HepG2 (cell line): Measurements from ENCODE around the gene AUTS2. TPM values are rescaled to one million over a fixed set of nuclear protein-coding genes. Genes with fewer than 3 reads are reported as not detected.

Experiments used
- ATAC-seq: fragments of 200-7000 bp; cut with Tn5 transposase; 3 replicates; pipeline ENCODE4 v1.9.1; 2020; ENCODE audit warnings: mild to moderate bottlenecking, moderate library complexity
- BruUV-seq: library from RNA; stranded (reverse); fragments of 400-500 nt; replicated peaks from 2 replicates; lab custom pipeline; 2021; lab: Mats Ljungman, UMichigan
- CTCF ChIA-PET: fragments of 300-600 bp; formaldehyde crosslinking; extraction: SDS; loops from one replicate; lab custom pipeline; 2021; ENCODE audit warnings: low total read pairs, inconsistent platforms, low intra/inter-chr PET ratio; lab: Yijun Ruan, JAX
- POLR2A ChIA-PET: fragments of 350-600 bp; sonication (Branson Sonifier 250); formaldehyde crosslinking; loops from one replicate; lab custom pipeline; 2020; ENCODE audit warnings: antibody characterized with exemption, inconsistent platforms; lab: Yijun Ruan, JAX
- DNase-seq: peaks from one replicate; pipeline ENCODE4 v3.0.0-alpha.2; 2015; ENCODE audit warnings: low spot score
- FAIRE-seq: peaks from 3 replicates; lab custom pipeline; 2011; peaks lifted over from hg19 to GRCh38; lab: Jason Lieb, UNC
- H2AFZ ChIP-seq: one replicate; pipeline ENCODE4 v1.6.1; 2011; ENCODE audit warnings: low read length, inconsistent platforms
- H3K27ac ChIP-seq: fragments of 300-600 bp; 3 replicates; pipeline ENCODE4 v1.8.0; 2011; ENCODE audit warnings: mixed run types, mild to moderate bottlenecking, mixed read lengths, low read length, inconsistent platforms; ENCODE audit not compliant: insufficient read depth; ENCODE audit errors: extremely low read length
- H3K27me3 ChIP-seq, 2 experiments: fragments of 200-600 bp in 1 of 2; 2 replicates in 1 of 2; 3 replicates in 1 of 2; pipeline versions ENCODE4 v1.6.0 to v1.8.0; 2011; ENCODE audit warnings: low read length in 2 of 2, mild to moderate bottlenecking in 2 of 2, moderate library complexity in 2 of 2, inconsistent platforms in 1 of 2; ENCODE audit not compliant: insufficient read depth in 2 of 2, control insufficient read depth in 1 of 2
- H3K36me3 ChIP-seq, 2 experiments: fragments of 200-600 bp in 1 of 2; replicated peaks in 1 of 2; 2 replicates in 1 of 2; 3 replicates in 1 of 2; pipeline versions ENCODE4 v1.5.1 to v1.8.0; 2011; ENCODE audit warnings: low read length in 2 of 2, inconsistent platforms in 1 of 2; ENCODE audit not compliant: insufficient read depth in 2 of 2, control insufficient read depth in 1 of 2
- H3K4me1 ChIP-seq: 2 replicates; pipeline ENCODE4 v1.5.1; 2012; ENCODE audit warnings: low read length, inconsistent platforms; ENCODE audit not compliant: insufficient read depth
- H3K4me2 ChIP-seq: 2 replicates; pipeline ENCODE4 v1.6.0; 2011; ENCODE audit warnings: low read depth, low read length, inconsistent platforms
- H3K4me3 ChIP-seq, 3 experiments: fragments of 200-600 bp in 1 of 3; sonication (generic), shearing (Covaris generic) in 1 of 3; replicated peaks in 1 of 3; 2 replicates each; pipeline ENCODE4 v1.5.1; 2011 to 2016; ENCODE audit warnings: low read length in 3 of 3, inconsistent platforms in 2 of 3, low read depth in 2 of 3, mild to moderate bottlenecking in 2 of 3, control low read depth in 1 of 3, mixed read lengths in 1 of 3; ENCODE audit not compliant: insufficient read depth in 1 of 3
- H3K79me2 ChIP-seq: one replicate; pipeline ENCODE4 v1.6.1; 2011; ENCODE audit warnings: low read length, inconsistent platforms; ENCODE audit not compliant: insufficient read depth
- H3K9ac ChIP-seq: 2 replicates; pipeline ENCODE4 v1.6.0; 2011; ENCODE audit warnings: mild to moderate bottlenecking, low read depth, low read length, inconsistent platforms; ENCODE audit not compliant: insufficient read depth
- H3K9me3 ChIP-seq: 2 replicates; pipeline ENCODE4 v1.5.1; 2012; ENCODE audit warnings: mild to moderate bottlenecking, low read length
- H4K20me1 ChIP-seq: 2 replicates; pipeline ENCODE4 v1.6.0; 2011; ENCODE audit warnings: inconsistent platforms, mild to moderate bottlenecking, low read length, moderate library complexity; ENCODE audit not compliant: insufficient read depth
- FOXC1 ChIP-seq: sonication (generic); formaldehyde crosslinking; IDR thresholded peaks from 2 replicates; pipeline ENCODE4 v1.8.0; 2022; ENCODE audit warnings: mild to moderate bottlenecking, missing genetic modification reagents, borderline replicate concordance
- HES4 ChIP-seq: sonication (generic); formaldehyde crosslinking; IDR thresholded peaks from 2 replicates; pipeline ENCODE4 v1.9.0; 2021; ENCODE audit warnings: mild to moderate bottlenecking, missing genetic modification reagents, borderline replicate concordance
- KDM1A ChIP-seq: IDR thresholded peaks from 2 replicates; pipeline ENCODE4 v1.6.1; 2016; ENCODE audit warnings: missing compliant biosample characterization
- MTA3 ChIP-seq: sonication (generic); formaldehyde crosslinking; IDR thresholded peaks from 2 replicates; pipeline ENCODE4 v1.4.0; 2020; ENCODE audit warnings: missing genetic modification reagents
- NFYC ChIP-seq: IDR thresholded peaks from 2 replicates; pipeline ENCODE4 v1.6.1; 2016; ENCODE audit warnings: missing genetic modification reagents, missing compliant biosample characterization
- POGZ ChIP-seq: sonication (generic); formaldehyde crosslinking; IDR thresholded peaks from 2 replicates; pipeline ENCODE4 v1.4.0; 2020; ENCODE audit warnings: mild to moderate bottlenecking, missing genetic modification reagents
- SNAPC2 ChIP-seq: sonication (generic); formaldehyde crosslinking; IDR thresholded peaks from 2 replicates; pipeline ENCODE4 v1.8.1; 2022; ENCODE audit warnings: mild to moderate bottlenecking, missing genetic modification reagents
- STAT6 ChIP-seq: sonication (generic); formaldehyde crosslinking; IDR thresholded peaks from 2 replicates; pipeline ENCODE4 v1.4.0; 2020; ENCODE audit warnings: missing genetic modification reagents, mild to moderate bottlenecking, borderline replicate concordance
- THYN1 ChIP-seq: sonication (generic); formaldehyde crosslinking; IDR thresholded peaks from 2 replicates; pipeline ENCODE4 v1.8.1; 2023; ENCODE audit warnings: low read depth, mild to moderate bottlenecking, moderate library complexity, missing genetic modification reagents, borderline replicate concordance
- XRCC5 ChIP-seq: fragments of 200-400 bp; formaldehyde crosslinking; optimal IDR thresholded peaks from 2 replicates; pipeline ENCODE3; 2017; ENCODE audit warnings: mild to moderate bottlenecking, low read length
- ZNF138 ChIP-seq: sonication (generic); formaldehyde crosslinking; IDR thresholded peaks from 2 replicates; pipeline ENCODE4 v1.5.0; 2020; ENCODE audit warnings: mild to moderate bottlenecking, low read depth, missing genetic modification reagents
- ZNF549 ChIP-seq: sonication (generic); formaldehyde crosslinking; IDR thresholded peaks from 2 replicates; pipeline ENCODE4 v1.5.0; 2020; ENCODE audit warnings: missing genetic modification reagents
- ZNF615 ChIP-seq: sonication (generic); formaldehyde crosslinking; IDR thresholded peaks from 2 replicates; pipeline ENCODE4 v1.5.0; 2020; ENCODE audit warnings: mild to moderate bottlenecking, missing genetic modification reagents, borderline replicate concordance
- WGBS: methylation state at CpG from one replicate; pipeline ENCODE4 v1.1.6; 2017; ENCODE audit warnings: low lambda C conversion rate; 5-methylcytosine and 5-hydroxymethylcytosine counted together
- in situ Hi-C: cut with HindIII; loops from 2 replicates; pipeline ENCODE4 v1.10.0; 2017; ENCODE audit warnings: low pct_unique_long_range_greater_than_20kb; ENCODE audit not compliant: extremely low pct_ligation_motif_present
- intact Hi-C: fragments of 100-400 bp; cut with micrococcal nuclease; formaldehyde crosslinking; loops from one replicate; pipeline ENCODE4 v1.10.0; 2022; ENCODE audit not compliant: unreplicated experiment
- polyA plus RNA-seq, 8 experiments: library from polyadenylated mRNA; depleted of rRNA in 3 of 8; stranded (reverse) in 7 of 8; unstranded in 1 of 8; fragments of >200 nt; fragmentation: Illumina TruSeq in 4 of 8; extraction: Trizol in 4 of 8; gene quantifications; 2 replicates each; pipeline versions ENCODE4 v1.2.1 to v1.2.3, GENCODE V29; 2011 to 2016; ENCODE audit warnings: low read depth in 4 of 8, missing spikeins in 1 of 8, mixed read lengths in 1 of 8; ENCODE audit not compliant: insufficient read depth in 1 of 8
- total RNA-seq, 5 experiments: library from RNA; depleted of rRNA; stranded (reverse); fragments of >200 nt; fragmentation: Illumina TruSeq; extraction: Trizol; gene quantifications; 2 replicates each; pipeline ENCODE4 v1.2.3, GENCODE V29; 2016; ENCODE audit warnings: low read depth in 1 of 5
- TF ChIP-seq, protein P1 (sequence below): sonication (generic); formaldehyde crosslinking; IDR thresholded peaks from 2 replicates; pipeline ENCODE4 v1.4.0; 2020; ENCODE audit warnings: missing genetic modification reagents, borderline replicate concordance

The AUTS2 gene
- total and polyA plus RNA-seq, 2 of the 13 experiments (the other 11 are each of a cell fraction or from before 2014, with no cell fraction given): 0.38 TPM; not detected in 1

GRCh38 chr7:69643708-69644445, 45.6 kb downstream of the AUTS2 start (continued):
- TF ChIP-seq, protein P1, sequence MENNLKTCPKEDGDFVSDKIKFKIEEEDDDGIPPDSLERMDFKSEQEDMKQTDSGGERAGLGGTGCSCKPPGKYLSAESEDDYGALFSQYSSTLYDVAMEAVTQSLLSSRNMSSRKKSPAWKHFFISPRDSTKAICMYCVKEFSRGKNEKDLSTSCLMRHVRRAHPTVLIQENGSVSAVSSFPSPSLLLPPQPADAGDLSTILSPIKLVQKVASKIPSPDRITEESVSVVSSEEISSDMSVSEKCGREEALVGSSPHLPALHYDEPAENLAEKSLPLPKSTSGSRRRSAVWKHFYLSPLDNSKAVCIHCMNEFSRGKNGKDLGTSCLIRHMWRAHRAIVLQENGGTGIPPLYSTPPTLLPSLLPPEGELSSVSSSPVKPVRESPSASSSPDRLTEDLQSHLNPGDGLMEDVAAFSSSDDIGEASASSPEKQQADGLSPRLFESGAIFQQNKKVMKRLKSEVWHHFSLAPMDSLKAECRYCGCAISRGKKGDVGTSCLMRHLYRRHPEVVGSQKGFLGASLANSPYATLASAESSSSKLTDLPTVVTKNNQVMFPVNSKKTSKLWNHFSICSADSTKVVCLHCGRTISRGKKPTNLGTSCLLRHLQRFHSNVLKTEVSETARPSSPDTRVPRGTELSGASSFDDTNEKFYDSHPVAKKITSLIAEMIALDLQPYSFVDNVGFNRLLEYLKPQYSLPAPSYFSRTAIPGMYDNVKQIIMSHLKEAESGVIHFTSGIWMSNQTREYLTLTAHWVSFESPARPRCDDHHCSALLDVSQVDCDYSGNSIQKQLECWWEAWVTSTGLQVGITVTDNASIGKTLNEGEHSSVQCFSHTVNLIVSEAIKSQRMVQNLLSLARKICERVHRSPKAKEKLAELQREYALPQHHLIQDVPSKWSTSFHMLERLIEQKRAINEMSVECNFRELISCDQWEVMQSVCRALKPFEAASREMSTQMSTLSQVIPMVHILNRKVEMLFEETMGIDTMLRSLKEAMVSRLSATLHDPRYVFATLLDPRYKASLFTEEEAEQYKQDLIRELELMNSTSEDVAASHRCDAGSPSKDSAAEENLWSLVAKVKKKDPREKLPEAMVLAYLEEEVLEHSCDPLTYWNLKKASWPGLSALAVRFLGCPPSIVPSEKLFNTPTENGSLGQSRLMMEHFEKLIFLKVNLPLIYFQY: no peak
- no peak for TF ChIP-seq POGZ (CRISPR knock-in tag)
- TF ChIP-seq ZNF549: no peak
- no peak for TF ChIP-seq SNAPC2 (CRISPR knock-in tag)
- TF ChIP-seq HES4 (CRISPR knock-in tag): no peak
- TF ChIP-seq THYN1 (CRISPR knock-in tag): no peak
- TF ChIP-seq, all 625 proteins: peak for 0

GRCh38 chr7:69645683-69646082, 47.4 kb downstream of the AUTS2 start:
- Histone ChIP-seq H3K4me2 (no peak overlapping the region), H4K20me1 (no peaks in the 10 kb centered on the region), H3K27me3 (0 out of 5 replicates have a peak, but pooled peaks cover 0 to 1% of the 10 kb centered on the region in 2 experiments), H3K4me3 (no peak overlapping the region), H3K79me2 (no peaks in the 10 kb centered on the region), H2AFZ (no peak overlapping the region), H3K9me3 (no peaks in the 10 kb centered on the region), H3K9ac (no peak overlapping the region), H3K4me1 (no peaks in the 10 kb centered on the region), H3K27ac (no peak overlapping the region), H3K36me3 (no peaks in the 10 kb centered on the region)
- FAIRE-seq (no peak), ATAC-seq (no peak), DNase-seq (no peak)
- 4% methylated on average over 4 of the region's 4 CpGs for WGBS
- POLR2A ChIA-PET: no interaction called here
- in situ Hi-C loops: no loop called here
- BruUV-seq: no TSS peak
- intact Hi-C loops: no loop called here
- CTCF ChIA-PET: no interaction called here
- TF ChIP-seq ZNF138 (CRISPR knock-in tag) (no peak), FOXC1 (CRISPR knock-in tag) (no peak), ZNF615 (CRISPR knock-in tag) (no peak), MTA3 (CRISPR knock-in tag) (no peak), STAT6 (CRISPR knock-in tag) (no peak), KDM1A (no peak), NFYC (no peak), XRCC5 (no peak)
